NCI-H82 treated with DMSO at 0.1 percent for 48 hours (cell line): ENCODE data around the gene LAGE3.

ENCODE experiments used
- DNase-seq: peaks from one replicate; lab custom pipeline; 2025; ENCODE audit not compliant: unreplicated experiment; lab: John Stamatoyannopoulos, UW

The LAGE3 gene

DNA sequence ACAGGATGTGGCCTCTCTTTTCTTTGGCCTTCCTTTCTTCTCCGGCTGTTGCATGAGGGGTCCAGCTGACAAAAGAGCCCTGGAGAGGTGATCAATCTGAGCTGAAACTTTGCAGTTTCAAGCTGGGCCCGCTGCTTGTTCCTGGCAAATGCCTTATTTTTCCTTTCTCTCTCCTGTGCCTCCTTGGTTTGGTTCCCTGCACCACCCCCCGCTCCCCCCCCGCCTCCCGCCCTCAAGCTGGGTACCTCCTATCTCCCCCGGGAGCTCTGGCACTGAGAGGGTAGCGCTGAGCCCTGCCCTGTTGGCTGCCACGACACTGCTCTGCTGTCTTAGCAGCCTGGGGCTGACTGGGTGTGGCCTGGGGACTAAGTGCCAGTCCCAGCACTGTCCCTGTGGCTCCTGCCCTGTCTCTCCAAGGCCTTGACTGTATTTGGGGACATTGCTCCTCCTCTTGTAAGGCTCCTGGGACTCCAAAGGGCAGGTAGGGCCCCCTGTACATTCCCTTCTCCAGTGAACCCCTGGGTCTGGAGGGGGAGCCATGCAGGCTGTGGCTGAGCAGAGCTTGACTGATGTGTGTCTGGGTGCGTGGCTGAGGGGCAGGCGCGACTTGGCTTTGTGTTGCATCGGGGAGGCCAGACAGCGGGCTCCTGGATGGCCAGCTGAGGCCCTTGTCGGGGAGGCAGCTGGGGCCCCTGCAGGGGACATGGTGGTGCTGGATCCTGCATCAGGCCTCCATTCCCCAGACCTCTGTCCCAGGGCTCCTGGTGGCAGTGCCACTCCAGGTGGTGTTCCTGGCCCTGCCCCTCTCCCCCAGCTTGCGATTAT is 19.9 kb downstream of the LAGE3 start:
- DNase-seq: no peak

DNA sequence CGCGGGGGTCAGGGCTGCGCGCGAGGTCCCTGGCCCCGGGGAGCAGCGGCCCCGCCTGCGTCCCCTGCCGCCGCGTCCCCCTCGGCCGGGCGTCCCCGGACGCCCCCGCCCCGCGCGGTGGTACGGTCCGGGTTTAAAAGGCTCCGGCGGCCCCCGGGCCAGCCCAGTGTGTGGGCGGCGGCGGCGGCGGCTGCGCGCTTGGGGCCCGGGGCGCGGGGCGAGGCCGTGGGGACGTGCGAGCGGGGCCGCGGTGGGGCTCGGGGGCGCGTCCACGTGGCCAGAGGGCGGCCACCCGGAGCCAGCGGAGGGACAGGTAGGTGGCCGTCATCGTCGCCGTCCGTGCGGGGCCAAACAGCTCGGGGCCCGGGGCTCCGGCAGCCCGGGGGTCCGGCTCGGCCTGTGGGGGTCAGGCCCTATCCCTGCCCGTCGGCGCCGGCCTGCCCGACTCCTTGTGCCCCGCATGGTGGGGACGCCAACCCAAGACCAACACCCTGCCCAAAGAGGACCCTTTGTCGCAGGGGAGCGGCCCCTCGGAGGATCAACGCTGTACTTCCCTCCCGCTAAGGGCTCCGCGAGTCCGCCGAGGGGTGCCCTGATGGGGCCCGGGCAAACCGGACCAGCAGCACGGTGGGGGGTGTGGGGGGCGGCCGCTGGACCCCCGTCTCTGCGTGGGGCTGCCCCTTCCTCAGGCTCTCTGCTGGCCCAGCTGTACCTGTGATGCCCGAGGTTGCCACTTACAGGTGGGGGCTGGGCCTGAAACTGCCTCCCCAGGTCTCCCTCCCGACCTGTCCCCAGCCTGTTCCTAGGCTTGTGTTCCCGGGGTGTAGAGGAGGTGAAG is 20.7 kb downstream of the LAGE3 start, which contains the start of gene PLXNA3:
Gene PLXNA3, plus strand, starts transcription at position 166 of the 838 bp plus-strand sequence. CDS start 1,903 bp downstream, outside the sequence.
- DNase-seq: no peak

DNA sequence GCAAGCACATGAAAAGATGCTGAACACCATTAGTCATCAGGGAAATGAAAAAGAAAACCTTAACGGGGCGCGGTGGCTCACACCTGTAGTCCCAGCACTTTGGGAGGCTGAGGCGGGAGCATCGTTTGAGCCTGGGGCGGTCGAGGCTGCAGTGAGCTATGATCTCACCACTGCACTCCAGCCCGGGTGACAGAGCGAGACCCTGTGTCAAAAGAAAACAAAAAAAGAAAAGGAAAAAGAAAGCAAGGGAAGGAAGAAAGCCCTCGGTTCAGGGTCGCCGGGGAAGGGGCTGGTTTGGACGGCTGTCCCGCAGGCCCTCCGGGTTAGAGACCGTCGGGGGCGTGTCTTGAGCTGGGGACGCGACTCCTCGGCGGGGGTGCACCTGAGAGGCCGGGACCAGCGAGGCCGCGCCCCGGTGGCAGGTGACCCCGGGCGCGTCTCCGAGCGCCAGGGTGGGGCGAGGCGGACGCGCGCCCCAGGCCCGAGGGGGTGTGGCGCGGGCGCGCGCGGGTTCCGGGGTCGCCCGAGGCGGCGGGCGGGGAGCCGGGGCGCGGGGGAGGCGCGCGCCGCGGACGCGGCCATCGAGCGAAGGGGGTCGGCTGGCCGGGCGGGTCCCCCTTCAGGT is 21.5 kb downstream of the LAGE3 start:
- no peak for DNase-seq

DNA sequence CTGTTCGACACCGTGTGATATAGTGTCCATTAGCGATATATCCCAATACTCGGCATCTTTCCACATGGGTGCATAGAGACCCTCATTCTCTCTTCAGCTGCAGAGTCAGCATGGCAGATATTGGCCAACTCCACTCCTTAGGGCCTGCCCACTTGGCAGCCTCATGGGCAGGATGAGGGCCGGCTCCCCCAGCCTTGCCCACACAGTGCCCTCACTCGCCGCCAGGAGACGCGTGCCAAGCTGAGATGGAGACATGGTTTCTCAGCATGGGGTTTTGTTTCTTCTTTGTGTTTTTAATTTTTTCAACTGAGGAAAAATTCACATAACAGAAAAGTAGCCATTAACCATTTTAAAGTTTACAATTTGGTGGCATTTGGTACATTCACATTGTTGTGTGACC is 26.3 kb downstream of the LAGE3 start:
- DNase-seq: no peak

DNA sequence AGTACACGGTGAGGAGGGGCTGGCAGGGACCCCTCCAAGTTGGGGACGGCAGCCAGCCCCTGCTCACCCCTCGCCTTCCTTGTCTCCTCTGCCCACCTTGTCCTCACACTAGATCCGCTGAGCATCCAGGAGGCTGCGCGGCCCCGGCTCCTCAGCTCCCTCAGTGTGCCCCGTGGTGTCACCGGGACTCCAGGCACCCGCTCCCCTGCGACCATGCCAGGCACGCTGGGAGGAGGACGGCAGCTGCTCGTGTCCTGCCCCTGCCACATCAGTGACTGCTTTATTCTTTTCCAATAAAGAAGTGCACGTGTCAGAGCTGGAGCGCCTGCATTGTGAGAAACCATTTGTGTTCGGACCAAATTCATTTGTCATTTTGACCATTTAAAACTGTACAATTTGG is 28.8 kb downstream of the LAGE3 start:
- DNase-seq: no peak

DNA sequence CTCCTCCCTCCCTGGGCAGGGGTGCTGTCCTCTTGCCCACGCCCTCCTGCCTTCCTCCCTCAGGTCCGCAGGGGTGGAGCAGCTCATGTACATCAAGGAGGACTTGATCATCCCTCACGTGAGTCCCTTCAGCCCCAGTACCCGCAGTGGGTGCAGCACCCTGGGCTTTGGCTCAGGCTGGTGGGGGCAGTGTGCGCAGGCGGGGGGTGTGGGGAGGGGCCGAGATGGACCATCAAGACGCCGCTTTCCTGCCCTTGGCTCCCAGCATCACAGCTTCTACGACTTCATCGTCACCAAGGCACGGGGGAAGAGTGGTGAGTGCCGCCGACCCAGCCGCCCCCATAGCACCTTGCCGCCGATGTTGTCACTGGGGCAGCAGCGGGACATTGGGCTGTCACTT is 29.5 kb downstream of the LAGE3 start:
- DNase-seq: no peak

DNA sequence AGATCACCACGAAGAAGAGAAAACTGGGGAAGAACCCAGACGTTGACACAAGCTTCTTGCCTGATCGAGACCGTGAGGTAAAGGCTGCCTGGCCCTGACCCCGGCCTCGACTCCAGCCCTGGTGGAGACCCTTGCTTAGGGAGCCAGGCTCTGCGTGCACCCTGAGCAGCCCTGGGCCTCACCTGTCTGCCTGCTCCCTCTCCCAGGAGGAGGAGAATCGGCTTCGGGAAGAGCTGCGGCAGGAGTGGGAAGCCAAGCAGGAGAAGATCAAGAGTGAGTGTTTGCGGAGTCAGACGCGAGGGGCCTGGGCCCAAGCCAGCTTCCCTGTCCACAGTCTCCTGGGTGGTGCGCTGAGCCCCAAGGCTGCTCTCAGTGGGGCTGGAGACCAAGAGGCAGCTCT is 30.6 kb downstream of the LAGE3 start:
- no peak for DNase-seq

DNA sequence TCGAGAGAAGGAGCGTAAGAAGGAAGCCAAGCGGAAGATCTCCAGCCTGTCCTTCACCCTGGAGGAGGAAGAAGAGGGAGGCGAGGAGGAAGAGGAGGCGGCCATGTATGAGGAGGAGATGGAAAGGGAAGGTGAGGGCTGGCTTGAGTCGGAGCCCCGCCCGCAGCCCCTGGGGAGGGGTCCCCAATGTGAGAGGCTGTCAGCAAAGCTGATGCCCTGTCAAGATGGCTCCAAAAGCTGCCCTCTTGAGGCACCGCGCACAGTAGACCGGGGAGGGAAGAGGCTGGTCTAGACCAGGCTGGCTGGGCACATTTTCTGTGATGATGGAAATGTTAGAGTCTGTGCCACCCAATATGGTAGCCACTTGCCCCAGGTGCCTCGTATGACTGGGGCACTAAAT is 32.7 kb downstream of the LAGE3 start:
- no peak for DNase-seq

DNA sequence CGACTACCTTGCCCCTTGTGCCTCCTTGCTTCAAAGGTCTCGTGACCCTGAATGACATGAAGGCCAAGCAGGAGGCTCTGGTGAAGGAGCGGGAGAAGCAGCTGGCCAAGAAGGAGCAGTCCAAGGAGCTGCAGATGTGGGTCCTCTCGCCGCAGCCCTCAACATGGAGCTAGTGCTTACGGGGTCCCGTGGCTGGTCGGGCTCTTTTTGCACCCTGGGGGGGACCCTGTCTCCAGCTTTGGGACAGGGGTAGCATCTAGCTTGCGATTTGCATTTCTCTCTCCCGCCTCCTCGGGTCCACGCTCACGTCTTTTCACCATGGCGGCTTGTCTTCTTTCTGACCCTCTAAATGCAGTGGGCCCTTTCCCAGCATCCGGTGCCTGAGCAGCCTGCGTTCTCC is 33.3 kb downstream of the LAGE3 start:
- DNase-seq: no peak

DNA sequence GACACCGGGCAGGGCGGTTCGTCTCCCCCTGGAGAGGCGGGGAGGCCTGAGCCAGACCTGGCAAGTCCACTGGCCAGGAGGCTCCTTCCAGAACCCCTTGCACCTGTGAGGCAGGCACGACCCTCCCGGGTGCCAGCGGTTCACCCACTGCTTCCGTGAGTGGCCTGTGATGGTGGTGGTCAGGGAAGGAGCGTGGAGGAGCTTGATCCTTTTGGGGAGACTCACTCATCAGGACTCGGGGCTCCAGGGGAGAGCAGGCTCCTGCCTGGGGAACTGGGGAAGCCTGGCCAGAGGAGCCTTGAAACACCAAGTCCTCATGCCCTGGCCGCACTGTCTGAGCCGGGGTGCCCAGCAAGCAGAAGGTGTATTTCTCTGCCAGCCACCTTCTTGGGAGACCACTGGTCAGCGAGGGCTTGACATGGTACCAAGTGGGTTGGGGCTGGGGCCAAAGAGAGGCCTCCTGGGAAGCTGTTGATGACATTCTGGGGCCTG is 34.3 kb downstream of the LAGE3 start:
- no peak for DNase-seq

DNA sequence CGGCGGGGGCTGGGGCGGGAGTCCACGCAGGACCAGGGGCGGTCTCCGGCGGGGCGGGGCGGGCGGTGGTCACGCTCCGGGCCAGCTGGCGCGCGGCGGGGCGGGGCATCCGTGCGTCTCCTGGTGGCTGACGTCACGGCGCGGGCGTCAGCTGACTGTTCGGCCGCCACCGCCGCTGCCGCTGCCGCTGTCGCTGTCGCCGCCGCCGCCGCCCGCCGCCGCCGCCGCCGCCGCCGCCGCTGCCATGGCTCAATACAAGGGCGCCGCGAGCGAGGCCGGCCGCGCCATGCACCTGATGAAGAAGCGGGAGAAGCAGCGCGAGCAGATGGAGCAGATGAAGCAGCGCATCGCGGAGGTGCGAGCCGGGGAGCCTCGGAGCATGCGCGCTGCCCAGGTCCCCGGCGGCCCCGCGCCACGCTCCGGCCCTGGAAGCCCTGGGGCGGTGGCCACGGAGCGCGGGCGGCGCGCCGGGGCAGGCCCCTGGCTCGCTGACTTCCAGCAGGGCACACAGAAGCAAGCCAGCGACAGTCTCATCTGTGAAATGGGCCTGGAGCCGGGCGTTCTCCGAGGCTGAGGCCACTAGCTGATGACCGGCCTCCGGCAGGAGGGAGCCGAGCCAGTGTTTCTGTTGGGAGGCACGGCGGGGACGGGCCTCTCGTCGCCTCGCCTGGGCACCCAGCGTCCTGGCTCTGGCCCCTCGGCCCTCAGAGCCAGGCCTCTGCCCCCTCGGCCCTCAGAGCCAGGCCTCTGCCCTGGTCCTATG is 34.9 kb downstream of the LAGE3 start, which contains the start of gene FAM50A:
Gene FAM50A, plus strand, starts transcription at position 150 of the 763 bp plus-strand sequence. Its CDS starts 95 bp downstream, at position 245.
- DNase-seq: peak; percentile 26

DNA sequence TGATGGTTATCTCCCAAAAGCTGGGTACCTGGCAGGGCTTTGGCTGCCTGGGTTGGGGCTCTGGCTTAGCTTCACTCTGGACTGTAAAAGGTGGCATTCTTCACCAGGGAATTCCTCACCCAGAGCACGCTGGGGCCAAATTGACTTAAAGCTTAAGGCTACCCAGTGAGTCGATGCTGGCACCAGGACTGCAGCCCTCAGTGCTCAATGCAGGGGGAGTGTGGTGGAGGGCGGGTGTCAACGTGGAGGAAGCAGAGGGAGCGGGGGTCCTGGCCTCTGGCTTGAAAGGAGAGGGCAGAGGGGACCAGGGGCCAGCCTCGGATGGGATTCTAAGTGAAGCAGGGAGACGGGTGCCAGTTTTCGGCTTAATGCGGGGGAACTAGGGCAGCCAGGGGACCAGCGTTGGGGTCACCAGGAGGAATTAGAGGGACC is 35.6 kb downstream of the LAGE3 start:
- no peak for DNase-seq

DNA sequence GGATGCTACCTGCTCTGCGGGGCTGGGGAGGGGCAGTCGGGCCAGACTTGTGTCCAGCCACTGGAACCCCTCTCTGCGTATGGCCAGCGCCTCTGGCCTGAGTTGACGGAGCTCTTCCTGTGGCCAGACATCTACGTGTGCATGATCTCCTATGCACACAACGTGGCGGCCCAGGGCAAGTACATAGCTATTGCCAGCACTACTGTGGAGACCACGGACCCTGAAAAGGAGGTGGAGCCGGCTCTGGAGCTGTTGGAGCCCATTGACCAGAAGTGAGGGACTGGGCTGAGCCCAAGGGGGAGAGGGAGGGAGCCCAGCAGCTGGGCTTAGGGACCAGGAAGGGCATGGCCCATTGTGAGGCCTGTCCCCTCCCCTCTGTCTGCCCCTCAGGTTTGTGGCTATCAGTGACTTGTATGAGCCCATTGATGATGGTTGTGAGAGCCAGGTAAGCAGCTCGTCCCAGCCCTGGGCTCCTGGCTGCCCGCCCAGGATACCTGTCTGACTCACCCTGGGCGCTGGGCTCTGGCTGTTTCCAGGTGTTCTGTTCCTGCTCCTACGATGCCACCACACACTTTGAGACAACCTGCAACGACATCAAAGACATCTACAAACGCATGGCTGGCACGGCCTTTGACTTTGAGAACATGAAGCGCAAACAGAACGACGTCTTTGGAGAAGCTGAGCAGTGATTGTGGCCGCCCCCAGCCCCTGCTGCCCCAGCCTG is 36.9 kb downstream of the LAGE3 start:
- DNase-seq: no peak

DNA sequence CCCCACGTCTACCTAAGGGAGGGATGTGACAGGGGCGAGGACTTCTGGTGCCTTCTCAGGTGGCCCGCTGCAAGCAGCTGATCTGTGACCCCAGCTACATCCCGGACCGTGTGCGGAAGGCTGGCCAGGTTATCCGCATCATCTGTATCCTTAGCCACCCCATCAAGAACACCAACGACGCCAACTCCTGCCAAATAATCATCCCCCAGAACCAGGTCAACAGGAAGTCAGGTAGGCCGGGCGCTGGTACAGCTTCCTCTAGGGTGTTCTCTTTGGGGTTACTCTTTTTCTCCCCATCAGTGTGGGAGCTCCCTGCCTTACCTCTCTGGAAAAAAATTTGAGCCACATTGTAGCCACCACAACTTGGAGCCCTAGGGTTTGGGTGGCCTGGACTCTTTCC is 37.5 kb downstream of the LAGE3 start:
- no peak for DNase-seq

DNA sequence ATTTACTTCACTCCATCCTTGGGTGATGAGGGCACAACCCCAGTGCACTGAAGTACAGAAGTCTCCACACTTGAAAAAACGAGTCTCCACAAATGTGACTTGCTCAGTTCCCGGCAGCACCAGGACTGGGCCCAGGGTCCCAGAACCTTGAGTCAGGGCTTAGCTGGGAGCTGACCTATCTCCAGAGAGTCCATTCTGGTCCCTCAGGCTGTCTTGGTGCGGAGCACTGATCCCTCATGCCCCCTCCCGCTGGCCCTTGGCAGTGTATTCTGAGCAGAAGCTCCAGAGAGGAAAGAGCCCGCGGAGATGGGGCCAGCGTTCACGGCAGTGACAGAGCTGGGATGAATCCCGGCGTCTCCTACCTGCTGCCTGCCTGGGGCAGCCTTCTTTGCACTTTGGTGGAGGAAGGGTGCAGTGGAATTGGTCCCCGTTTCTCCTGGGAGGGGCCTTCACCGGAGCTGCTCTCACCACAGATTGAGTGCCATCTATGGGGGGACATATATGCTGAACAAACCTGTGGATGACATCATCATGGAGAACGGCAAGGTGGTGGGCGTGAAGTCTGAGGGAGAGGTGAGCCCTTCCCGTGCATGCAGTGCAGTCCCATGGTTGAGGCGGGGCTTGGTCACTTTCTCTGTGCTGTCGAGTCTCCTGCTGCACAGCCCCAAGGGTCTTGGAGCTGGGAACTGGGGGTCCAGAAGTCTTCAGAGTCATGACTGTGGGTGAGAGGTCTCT is 38.3 kb downstream of the LAGE3 start:
- DNase-seq: no peak

DNA sequence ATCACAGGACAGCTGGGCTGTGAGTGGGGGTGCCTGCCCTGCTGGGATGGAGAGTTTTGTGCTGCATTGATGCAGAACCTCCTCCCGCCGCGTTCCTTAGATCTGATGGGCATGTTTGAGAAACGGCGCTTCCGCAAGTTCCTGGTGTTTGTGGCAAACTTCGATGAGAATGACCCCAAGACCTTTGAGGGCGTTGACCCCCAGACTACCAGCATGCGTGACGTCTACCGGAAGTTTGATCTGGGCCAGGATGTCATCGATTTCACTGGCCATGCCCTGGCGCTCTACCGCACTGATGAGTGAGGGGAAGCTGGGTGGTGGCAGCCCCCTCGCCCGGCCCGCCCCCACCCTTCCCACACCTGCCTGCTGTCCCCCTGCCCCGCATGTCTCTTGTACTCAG is 39.2 kb downstream of the LAGE3 start:
- DNase-seq: no peak

DNA sequence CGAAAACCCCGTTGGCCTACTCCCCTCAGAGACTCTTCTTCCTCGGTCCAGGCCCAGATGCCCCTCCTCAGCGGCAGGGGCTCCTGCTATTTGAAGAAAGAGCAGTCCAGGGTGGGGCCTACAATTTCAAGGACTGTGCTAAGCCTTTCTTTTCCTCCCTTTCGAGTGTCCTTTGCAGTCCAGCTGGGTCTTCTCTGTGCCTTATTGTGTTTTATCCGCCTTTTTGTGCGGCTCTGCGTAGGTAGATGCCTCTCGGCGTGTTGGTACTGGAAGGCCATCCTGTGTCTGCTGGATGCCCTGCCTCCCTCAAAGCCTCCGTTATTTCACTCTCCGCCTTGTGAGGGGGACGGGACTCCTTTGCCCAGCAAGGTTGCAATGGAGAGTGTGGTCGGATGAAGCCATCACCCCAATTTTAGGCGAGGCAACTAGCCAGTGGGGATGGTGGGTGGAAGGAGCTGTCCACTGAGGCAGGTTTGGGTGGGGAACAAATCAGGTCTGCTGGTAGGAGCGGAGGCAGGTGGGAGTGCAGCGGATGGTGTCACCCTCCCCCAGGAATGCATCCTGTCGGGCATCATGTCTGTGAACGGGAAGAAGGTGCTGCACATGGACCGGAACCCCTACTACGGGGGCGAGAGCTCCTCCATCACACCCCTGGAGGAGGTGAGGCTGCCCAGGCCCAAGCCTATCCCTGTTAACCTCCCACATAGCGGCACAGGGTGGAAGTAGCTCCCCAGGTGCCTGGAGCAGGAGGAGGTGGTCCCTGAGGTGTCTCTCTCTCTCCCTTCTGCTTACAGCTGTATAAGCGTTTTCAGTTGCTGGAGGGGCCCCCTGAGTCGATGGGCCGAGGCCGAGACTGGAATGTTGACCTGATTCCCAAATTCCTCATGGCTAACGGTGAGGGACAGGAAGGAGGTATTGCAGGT is 40.8 kb downstream of the LAGE3 start:
- no peak for DNase-seq
